Measurements from ENCODE around the gene FAM13B. TPM values are rescaled to one million over a fixed set of nuclear protein-coding genes. Genes with fewer than 3 reads are reported as not detected.

FAM13B gene
- total RNA-seq, 4 donors from 2014 or later: 21.9 to 92.4 (median 32.7) TPM

- TF ChIP-seq, protein P1, sequence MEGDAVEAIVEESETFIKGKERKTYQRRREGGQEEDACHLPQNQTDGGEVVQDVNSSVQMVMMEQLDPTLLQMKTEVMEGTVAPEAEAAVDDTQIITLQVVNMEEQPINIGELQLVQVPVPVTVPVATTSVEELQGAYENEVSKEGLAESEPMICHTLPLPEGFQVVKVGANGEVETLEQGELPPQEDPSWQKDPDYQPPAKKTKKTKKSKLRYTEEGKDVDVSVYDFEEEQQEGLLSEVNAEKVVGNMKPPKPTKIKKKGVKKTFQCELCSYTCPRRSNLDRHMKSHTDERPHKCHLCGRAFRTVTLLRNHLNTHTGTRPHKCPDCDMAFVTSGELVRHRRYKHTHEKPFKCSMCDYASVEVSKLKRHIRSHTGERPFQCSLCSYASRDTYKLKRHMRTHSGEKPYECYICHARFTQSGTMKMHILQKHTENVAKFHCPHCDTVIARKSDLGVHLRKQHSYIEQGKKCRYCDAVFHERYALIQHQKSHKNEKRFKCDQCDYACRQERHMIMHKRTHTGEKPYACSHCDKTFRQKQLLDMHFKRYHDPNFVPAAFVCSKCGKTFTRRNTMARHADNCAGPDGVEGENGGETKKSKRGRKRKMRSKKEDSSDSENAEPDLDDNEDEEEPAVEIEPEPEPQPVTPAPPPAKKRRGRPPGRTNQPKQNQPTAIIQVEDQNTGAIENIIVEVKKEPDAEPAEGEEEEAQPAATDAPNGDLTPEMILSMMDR (IDR thresholded peaks at IDR 0.05): no peak
- TF ChIP-seq POLR2A (IDR thresholded peaks at IDR 0.05): no peak
- Histone ChIP-seq H3K27ac (no peak overlapping the region), H3K9me3 (no peaks in the 10 kb centered on the region), H3K4me1 (no peaks in the 10 kb centered on the region), H3K27me3 (no peaks in the 10 kb centered on the region), H3K36me3 (no peaks in the 10 kb centered on the region), H3K4me3 (no peak overlapping the region)
- no peak for DNase-seq
These were observed 131.7 kb downstream of the FAM13B start for GRCh38 chr5:137901011-137901817.

GRCh38 chr5:137899493-137899892 lies 133.4 kb downstream of the FAM13B start:
- H3K36me3 ChIP-seq: no peaks in the 10 kb centered on the region
- no peak overlapping the region for H3K27ac ChIP-seq
- no peaks in the 10 kb centered on the region for H3K27me3 ChIP-seq
- DNase-seq: no peak
- no peak overlapping the region for H3K4me3 ChIP-seq
- no peak for TF ChIP-seq POLR2A (IDR thresholded peaks at IDR 0.05)
- TF ChIP-seq, protein P1 (IDR thresholded peaks at IDR 0.05): no peak
- H3K4me1 ChIP-seq: no peaks in the 10 kb centered on the region
- H3K9me3 ChIP-seq: no peaks in the 10 kb centered on the region

DNA sequence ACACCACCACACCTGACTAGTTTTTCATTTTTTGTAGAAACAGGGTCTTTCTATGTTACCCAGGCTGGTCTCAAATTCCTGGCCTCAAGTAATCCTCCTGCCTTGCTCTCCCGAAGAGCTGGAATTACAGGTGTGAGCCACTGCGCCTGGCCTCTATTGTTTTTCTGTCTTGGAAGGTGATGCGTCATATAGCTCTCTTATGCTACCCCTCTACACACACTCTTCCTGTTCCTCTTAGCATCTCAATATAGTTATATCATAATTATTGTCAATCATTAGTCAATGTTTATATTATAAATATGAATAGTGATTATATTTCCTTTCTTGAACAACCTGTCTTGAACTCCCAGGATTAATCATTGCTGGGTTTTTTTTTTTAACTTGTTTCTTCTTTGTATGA lies 136.3 kb downstream of the FAM13B start:
- no peak overlapping the region for H3K27ac ChIP-seq
- H3K4me3 ChIP-seq: no peak overlapping the region
- TF ChIP-seq, protein P1 (IDR thresholded peaks at IDR 0.05): no peak
- TF ChIP-seq POLR2A (IDR thresholded peaks at IDR 0.05): no peak
- no peaks in the 10 kb centered on the region for H3K36me3 ChIP-seq
- H3K4me1 ChIP-seq: no peaks in the 10 kb centered on the region
- no peaks in the 10 kb centered on the region for H3K27me3 ChIP-seq
- no peaks in the 10 kb centered on the region for H3K9me3 ChIP-seq
- DNase-seq: no peak

DNA sequence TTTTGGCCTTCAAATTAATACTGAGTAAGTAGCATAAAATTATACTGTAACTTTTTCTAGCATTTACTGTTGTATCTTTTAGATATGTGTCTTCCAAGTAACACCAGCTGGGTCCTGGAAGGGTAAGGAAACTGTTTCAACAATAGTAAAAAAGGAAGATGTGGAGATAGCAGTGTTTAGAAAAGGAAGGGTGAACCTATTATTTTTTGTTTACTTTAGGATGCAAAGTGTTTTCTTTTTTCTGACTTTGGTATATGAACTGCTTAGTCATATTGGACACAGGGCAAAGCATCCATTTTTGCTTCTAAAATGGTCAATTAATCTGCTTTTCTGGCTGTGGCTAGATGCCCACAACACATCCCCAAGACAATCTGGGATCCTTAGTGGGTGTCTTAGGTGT lies 138.3 kb downstream of the FAM13B start:
- Histone ChIP-seq H3K36me3 (no peaks in the 10 kb centered on the region), H3K4me1 (no peaks in the 10 kb centered on the region), H3K4me3 (no peak overlapping the region), H3K27me3 (no peaks in the 10 kb centered on the region), H3K9me3 (no peaks in the 10 kb centered on the region), H3K27ac (no peak overlapping the region)
- no peak for TF ChIP-seq POLR2A (IDR thresholded peaks at IDR 0.05)
- TF ChIP-seq, protein P1 (IDR thresholded peaks at IDR 0.05): no peak
- no peak for DNase-seq

- TF ChIP-seq, protein P1 (IDR thresholded peaks at IDR 0.05): peak in 2 of 6 experiments; percentile 9 to 32
- TF ChIP-seq POLR2A (IDR thresholded peaks at IDR 0.05): no peak
- Histone ChIP-seq H3K9me3 (no peaks in the 10 kb centered on the region), H3K27ac (no peak overlapping the region)
These were observed 141.0 kb downstream of the FAM13B start for GRCh38 chr5:137891849-137892248.

More at GRCh38 chr5:137891849-137892248, 141.0 kb downstream of the FAM13B start:
- Histone ChIP-seq H3K4me1 (no peaks in the 10 kb centered on the region), H3K36me3 (no peaks in the 10 kb centered on the region), H3K4me3 (no peak overlapping the region), H3K27me3 (no peaks in the 10 kb centered on the region)
- no peak for DNase-seq

All from Peyer's patch (tissue), 4 donors.